ENCODE data around the gene CCR9.

DNA sequence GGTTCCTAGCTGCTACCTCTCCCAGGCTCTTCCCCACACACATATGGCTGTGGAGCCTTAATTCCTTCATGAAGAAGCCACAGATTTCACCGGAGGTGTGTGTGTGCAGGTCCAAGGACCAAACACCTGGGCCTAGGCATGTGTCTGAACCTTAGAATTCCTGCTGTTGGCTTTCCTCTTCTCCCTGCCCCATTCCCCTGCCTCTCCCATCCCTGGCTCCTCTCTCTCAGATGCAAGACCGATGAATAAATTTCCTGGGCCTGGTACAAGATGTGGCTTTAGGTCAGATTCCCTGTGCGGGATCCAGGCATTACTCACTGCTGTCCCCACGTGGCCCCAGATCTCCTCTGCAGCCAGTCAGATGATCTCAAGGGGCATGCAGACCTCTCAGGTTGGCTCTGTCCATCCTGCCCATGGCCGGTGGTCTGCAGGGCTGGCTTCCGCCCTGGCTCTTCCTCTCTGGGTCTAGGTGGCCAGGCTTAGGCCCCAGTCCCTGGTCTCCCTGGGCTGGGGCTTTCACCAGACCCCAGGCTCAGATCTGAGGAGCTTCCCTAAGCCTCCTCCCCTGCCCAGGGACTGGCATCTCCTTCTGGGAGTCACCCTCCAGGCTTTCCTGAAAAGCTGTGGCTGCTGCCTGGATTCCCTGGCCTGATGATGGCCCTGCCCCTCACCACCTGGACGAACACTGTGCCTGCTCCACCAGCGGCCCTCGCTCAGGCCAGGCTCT, 20.5 kb downstream of the CCR9 start:
- TF ChIP-seq EZH2 (IDR thresholded peaks at IDR 0.05; ENCODE audit: insufficient read depth, low read length): no peak
- TF ChIP-seq, protein P1, sequence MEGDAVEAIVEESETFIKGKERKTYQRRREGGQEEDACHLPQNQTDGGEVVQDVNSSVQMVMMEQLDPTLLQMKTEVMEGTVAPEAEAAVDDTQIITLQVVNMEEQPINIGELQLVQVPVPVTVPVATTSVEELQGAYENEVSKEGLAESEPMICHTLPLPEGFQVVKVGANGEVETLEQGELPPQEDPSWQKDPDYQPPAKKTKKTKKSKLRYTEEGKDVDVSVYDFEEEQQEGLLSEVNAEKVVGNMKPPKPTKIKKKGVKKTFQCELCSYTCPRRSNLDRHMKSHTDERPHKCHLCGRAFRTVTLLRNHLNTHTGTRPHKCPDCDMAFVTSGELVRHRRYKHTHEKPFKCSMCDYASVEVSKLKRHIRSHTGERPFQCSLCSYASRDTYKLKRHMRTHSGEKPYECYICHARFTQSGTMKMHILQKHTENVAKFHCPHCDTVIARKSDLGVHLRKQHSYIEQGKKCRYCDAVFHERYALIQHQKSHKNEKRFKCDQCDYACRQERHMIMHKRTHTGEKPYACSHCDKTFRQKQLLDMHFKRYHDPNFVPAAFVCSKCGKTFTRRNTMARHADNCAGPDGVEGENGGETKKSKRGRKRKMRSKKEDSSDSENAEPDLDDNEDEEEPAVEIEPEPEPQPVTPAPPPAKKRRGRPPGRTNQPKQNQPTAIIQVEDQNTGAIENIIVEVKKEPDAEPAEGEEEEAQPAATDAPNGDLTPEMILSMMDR (IDR thresholded peaks at IDR 0.05; ENCODE audit: insufficient read depth, low read depth, low read length): peak; percentile 47

All from astrocyte (in vitro differentiated cells and primary cell).